Fibroblast of skin of left quadriceps (primary cell): Measurements from ENCODE around the gene RNF26.
"Not testable (repeated sequence)": the region's sequence is repeated elsewhere in the genome, so short reads cannot be mapped to it uniquely, and the experiment has no call there.

Source experiments
- DNase-seq, 2 experiments: peaks; one replicate each; pipeline ENCODE4 v3.0.0-alpha.2; 2013; ENCODE audit warnings: low read depth in 2 of 2

The RNF26 gene

DNA sequence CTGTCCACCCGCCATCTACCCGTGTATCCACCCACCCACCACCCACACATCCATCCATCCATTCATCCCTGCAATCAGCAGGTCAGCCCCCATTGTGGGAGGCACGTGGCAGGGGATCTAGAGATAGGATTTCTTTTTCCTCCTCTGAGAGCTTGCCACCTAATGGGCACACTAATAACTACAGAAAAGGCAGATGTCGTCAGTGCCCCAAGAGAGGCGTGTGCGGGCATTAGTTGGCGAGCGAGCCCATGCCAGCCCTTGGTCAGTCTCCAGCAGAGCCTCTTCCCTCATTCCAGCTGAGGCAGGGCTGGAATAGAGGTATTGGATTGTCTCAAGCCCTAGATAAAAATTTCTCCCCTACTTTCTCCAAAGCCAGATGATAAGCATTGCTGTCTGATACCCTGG, 37.5 kb downstream of the RNF26 start:
- DNase-seq = no peak

DNA sequence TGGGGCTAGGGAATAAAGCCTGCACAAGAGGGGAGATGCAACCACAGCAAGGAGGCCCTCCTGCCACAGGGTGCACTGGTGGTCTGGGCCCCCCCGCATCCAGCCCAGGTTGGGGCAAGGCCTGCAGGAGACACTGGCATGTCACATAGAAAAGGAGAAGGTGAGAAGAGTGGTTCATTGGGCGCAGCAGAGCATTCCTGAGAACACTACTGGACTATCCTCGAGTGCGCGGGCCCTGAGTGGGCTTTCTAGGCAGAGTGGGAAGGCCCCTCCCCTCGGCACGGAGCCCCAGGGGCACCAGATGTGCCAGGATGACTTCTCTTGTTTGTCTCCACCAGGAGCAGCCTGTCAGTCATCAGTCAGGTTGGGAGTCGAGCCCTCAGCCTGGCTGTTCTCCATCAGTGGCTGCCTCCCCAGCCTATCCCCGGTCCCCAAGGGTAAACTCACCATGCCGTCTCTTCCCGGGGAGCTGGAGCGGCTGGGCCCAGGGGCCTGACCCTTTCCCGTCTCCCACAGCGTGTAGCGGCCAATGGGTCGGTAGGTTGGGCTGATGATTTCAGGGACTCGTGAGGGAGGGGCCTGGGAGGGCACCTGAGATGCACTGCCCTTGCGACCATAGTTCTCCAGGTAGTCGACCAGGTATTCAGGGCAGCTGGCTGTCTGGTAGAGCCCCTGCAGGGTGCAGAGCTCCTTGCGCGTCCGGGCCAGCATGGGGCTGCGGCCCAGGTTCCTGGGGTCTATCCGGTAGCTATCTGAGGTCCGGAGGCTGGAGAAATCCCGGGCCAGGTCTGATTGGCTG, 38.1 kb downstream of the RNF26 start:
- DNase-seq = no peak

GRCh38 chr11:119373059-119373920, 39.0 kb downstream of the RNF26 start:
- no peak for DNase-seq

GRCh38 chr11:119373921-119374631, 39.7 kb downstream of the RNF26 start:
- DNase-seq = peak in 1 of 2 experiments; percentile 54

- no peak for DNase-seq
These were observed 40.5 kb downstream of the RNF26 start for GRCh38 chr11:119374632-119375336.

DNA sequence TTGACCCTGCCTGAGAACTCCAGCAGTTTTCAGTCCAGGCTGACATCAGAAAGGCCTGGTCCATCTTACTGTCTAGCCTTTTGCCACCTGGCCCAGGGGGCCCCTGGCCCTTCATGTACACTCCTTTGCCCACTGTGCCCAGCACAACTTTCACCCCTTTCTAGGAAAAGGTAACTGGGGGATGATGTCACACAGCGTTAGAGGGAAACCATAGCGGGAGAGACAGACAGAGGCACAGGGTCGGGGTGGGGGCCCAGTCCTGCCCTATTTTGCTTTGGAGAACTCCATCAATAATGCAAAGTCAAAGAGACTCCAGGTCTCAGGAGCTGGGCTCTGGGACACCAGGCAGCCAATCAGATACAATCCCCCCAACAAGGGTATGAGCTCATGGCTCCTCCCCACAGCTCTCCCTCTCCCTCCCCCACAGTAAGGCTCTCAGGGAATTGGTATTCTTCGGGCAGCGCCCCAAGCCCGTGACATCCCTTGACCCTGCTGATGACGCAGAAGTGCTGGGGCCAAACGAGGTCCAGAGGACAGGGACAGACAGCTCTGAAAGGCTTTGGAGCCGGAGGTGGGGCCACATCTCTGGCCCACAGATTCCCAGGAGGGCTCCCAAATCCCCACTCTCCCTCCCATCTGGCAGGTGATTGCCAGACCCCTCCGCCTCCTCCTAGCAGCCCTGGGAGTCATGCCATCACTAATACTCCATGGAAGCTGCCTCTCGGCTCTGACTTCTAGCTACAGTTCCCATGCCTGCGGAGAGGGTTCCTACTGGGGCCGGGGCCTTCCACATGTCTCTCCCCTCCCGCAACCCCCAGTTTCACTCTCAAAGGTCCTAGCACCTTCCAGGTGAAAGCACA, 41.2 kb downstream of the RNF26 start:
- DNase-seq = no peak

GRCh38 chr11:119376197-119376847, 42.0 kb downstream of the RNF26 start:
- no peak for DNase-seq

DNA sequence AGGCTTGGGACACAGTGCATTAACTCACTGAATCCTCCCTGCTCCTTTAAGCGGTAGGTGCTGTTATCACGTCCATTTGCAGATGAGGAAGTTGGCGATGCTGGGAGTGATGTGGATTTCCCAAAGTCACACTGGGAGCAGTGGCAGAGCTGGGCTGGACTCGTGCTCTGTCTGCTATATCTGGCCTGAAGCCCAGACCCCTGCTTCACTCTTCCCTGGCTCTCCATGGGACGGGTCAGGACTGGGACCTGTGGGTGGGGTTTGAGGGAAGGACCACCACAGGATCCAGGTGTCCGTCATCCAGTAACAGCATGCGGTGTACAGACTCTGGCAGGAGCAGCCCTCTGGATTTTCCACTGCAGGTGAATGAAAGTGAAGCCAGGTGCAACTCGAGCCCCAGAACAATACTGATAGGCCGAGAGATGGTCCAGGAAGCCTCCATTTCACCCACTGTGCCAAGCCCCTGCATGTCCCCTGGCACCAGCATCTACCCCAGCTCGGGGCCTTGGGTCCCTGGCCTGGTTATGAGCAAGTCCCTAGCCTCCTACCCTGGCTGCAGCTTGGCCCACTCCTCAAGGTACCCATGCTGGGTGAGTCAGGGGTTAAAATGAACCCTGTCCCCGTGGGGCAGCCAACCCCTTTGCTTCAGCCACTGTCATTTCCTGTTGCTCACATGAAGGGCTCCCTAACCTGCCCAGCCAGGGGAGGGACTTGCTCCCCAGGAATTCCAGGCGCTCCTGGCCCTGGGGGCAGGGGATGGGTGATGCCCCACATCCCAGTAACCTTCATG, 43.0 kb downstream of the RNF26 start:
- DNase-seq = no peak

- DNase-seq = no peak
These were observed 43.8 kb downstream of the RNF26 start for GRCh38 chr11:119377961-119378667.

- DNase-seq = no peak
These were observed 44.6 kb downstream of the RNF26 start for GRCh38 chr11:119378851-119379465.

GRCh38 chr11:119380160-119380826, 46.0 kb downstream of the RNF26 start:
- DNase-seq = no peak

DNA sequence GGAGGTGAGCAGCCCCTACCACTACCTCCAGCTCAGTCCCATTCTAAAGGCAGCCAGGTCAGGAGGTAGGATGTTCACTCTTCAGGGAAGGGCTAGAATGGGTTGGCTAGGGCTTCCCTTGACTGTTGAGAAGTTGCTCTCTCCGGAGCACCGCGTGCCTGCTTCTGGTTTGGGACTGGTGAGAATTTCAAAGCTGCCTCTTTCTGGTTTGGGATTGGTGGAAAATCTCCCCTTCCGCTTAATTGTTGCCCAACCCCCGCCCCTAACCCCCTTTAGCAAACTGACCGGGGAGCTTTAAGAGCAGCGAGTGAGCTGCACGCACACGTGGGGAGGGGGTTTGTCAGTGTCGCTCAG, 46.5 kb downstream of the RNF26 start:
- no peak for DNase-seq

- peak; percentile 85 to 87 for DNase-seq
These were observed 47.1 kb downstream of the RNF26 start, which contains the start of gene USP2 for GRCh38 chr11:119381181-119381988. Gene USP2 (minus strand): TSS chr11:119381690. CDS start chr11:119373480, 8,210 bp downstream.

GRCh38 chr11:119382101-119382500, 47.8 kb downstream of the RNF26 start:
- DNase-seq = no peak

DNA sequence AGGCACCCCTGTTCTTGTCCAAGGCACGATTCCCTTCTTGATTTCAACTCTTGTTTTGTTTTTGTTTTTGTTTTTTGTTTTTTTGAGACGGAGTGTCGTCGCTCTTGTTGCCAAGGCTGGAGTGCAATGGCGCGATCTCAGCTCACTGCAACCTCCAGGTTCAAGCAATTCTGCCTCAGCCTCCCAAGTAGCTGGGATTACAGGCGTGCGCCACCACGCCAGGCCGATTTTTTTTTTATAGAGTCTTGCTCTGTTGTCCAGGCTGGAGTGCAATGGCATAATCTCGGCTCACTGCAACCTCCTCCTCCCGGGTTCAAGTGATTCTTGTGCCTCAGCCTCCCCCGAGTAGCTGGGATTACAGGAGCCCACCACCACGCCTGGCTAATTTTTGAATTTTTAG, 48.2 kb downstream of the RNF26 start:
- not testable (repeated sequence) for DNase-seq

- no peak for DNase-seq
These were observed 50.0 kb downstream of the RNF26 start for GRCh38 chr11:119384332-119384731.
